NCI-H345 treated with DMSO at 0.1 percent for 48 hours (cell line): ENCODE data around the gene HDAC10.

Experiments
- DNase-seq: peaks from one replicate; lab custom pipeline; 2025; ENCODE audit not compliant: unreplicated experiment; lab: John Stamatoyannopoulos, UW

HDAC10 gene

GRCh38 chr22:50242406-50242949, 8.6 kb downstream of the HDAC10 start:
- no peak for DNase-seq

DNA sequence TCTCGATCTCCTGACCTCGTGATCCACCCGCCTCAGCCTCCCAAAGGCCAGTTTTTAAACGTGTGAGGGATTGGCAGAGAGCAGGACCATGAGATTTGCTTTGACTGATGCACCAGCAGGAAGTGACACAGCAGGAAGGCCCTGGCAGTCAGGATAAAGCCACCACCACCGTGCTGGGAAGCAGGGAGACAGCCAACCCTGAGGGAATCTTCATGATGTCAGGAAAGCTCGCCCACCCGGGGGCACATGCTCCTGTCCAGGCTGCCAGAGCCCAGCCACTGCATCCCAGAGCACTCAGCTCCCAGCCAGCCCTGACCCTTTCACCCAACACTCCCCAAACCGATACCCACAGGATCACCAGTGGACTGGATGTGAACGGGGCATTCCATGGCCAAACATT, 12.3 kb downstream of the HDAC10 start:
- no peak for DNase-seq

GRCh38 chr22:50236731-50237409, 14.2 kb downstream of the HDAC10 start:
- no peak for DNase-seq

GRCh38 chr22:50233223-50233622, 17.8 kb downstream of the HDAC10 start:
- DNase-seq: no peak

- no peak for DNase-seq
These were observed 18.4 kb downstream of the HDAC10 start for GRCh38 chr22:50232481-50233151.

- no peak for DNase-seq
These were observed 21.7 kb downstream of the HDAC10 start for GRCh38 chr22:50229370-50229769.

- DNase-seq: no peak
These were observed 22.7 kb downstream of the HDAC10 start for GRCh38 chr22:50228366-50228765.

DNA sequence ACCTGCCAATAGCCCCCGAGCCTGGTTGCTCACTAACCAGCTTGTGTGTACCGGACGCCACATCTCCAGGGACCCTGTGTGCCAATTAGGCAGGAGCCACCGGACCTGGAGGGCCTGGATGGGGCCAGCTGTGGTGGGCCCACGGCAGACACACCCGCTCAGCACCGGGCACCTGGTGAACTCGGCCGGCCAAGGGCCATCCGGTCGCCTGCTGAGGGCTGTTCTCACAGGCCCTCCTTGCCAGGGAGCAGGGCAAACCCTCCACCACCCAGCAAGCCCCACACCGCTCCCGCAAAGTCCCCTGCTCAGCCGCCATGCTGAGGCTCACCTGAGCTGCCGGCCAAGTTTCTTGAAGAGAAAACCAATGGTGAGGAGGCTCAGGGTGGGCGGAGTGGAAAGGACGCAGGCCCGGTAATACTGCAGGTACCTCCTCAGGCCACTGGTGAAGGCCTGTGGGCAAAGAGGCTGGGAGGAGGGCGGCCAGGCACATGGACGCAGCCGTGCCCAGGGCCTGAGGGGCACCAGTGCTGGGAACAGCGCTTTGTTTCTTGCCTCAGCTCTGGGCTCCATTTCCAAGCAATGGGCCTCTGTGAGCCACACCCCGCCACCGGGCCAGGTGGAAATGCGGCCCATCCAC, 23.4 kb downstream of the HDAC10 start:
- DNase-seq: no peak

DNA sequence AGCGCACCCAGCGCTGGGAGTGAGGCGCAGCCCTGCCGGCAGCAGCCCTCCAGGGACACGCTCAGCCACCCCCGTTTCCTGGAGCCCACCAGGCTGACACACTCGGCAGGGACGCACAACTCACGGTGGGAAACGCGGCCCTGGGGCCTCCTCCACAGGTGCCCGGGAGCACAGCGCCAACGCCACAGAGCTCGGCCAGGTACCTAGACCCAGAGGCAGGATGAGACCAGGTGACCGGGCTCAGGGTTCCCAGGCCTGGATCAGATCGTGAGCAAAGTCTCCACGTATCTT, 24.2 kb downstream of the HDAC10 start:
- DNase-seq: no peak

DNA sequence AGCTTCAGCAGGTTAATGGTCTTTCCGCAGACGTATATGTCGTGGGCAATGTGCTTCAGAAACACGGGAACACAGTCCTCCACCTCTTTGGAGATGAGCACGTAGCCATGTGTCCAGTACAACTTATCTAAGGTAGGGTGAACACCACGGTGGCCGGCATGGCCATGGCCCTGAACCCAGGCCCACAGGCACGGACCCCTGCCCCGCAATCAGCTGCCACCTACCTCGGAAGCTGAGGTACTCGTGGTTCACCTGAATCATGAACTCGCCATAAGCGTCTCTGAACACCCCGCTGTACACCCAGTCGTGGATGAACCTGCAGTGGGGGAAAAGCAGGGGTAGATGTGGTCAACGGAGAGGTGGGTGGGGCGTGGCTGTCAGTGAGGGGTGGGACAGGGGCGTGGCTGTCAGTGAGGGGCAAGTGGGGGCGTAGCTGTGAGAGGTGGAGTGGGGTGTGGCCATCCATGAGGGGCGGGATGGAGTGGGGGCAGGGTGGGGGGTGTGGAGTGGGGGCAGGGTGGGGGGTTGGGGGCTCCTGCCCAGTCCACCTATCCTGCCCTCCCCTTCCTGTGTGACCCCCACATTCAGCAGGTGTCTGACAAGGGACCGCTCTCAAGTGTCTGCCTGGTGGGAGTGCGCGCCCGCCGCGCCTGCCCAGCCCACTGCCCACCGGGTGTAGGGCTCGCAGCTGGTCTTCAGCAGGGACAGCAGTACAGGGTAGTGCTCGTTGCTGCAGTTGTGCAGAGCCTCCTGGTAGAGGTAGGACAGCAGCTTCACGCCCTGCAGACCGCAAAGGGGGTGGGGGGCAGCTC, 24.8 kb downstream of the HDAC10 start:
- DNase-seq: no peak

GRCh38 chr22:50225200-50225969, 25.7 kb downstream of the HDAC10 start:
- no peak for DNase-seq

DNA sequence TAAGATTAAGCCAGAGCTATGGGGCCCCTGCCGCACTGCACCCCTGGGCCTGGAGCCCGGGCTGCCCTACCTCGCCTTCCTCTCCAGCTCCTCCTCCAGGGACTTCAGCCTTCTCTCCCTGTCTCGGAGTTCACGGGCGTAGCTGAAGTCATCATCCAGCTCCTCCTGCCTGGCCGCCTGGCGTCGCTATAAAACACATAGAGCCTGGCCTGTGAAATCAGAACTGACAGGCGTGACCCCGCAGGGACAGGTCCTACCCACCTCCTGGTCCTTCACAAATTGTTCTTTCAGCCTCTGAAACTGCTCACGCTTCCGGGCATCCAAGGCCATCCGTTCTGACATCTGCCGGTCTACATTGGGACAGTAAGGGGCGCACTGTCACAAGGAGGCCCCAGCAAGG, 27.0 kb downstream of the HDAC10 start:
- DNase-seq: no peak

GRCh38 chr22:50222508-50222907, 28.6 kb downstream of the HDAC10 start:
- no peak for DNase-seq

GRCh38 chr22:50221410-50222300, 29.4 kb downstream of the HDAC10 start:
- DNase-seq: no peak

DNA sequence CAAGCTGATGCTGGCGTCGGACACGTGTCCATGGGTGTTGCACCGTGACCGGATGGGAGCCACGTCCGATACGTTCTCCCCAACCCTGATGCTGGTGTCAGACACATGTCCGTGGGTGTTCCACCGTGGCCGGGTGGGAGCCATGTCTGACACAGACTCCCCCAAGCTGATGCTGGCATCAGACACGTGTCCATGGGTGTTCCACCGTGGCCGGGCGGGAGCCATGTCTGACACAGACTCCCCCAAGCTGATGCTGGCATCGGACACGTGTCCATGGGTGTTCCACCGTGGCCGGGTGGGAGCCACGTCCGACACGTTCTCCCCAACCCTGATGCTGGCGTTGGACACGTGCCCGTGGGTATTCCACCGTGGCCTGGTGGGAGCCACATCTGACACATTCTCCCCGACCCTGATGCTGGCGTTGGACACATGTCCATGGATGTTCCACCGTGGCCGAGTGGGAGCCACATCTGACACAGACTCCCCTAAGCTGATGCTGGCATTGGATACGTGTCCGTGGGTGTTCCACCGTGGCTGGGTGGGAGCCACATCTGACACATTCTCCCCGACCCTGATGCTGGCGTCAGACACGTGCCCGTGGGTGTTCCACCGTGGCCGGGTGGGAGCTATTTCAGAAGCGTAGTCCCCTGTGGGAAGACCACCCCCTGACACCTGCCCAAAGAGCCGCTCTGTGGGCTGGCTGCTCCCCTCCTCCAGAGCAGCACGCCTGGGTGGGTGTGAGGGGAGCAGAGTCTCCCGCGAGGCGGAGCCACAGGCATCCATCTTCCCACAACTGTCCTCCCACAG, 30.3 kb downstream of the HDAC10 start:
- DNase-seq: no peak

DNA sequence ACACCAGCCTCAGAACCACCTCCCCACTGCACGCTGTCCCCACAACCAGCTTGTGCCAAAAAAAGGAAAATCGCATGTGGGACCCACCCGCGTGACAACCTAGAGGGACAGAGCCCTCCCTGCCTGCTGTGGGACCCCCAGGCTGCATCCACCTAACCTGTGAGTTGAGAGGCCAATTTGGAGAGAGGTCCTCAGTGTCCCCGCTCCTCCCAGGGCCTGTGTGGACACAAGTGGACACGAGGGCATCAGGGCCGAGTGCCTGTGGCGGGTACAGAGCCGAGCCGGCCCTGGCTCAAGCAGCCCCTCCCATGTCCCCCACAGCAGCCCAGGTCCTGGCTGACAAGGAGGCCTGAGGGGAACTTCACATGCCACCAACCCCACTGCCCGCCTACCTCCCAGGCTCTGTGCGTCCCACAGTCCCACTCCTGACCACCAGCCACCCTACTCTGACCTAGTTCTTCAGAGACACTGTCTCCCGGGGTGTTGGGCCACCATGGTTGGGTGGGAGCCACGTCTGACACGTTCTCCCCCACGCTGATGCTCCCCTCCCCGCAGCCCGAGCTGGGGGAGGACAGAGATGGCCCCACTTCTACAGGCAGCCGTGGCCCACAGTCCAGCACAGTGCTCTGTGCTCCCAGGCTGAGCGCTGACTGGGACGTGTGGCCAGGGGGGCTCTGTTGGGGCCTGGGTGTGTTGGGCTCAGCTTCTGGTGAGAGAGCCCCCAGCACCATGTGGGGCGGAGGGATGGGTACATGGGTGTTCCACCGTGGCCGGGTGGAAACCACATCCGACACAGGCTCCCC, 31.1 kb downstream of the HDAC10 start:
- no peak for DNase-seq

GRCh38 chr22:50218996-50219727, 31.9 kb downstream of the HDAC10 start:
- DNase-seq: peak; percentile 37
